HEK293 (cell line): ENCODE measurements around the gene PPP2R2B.

Experiments used
- IKZF3 ChIP-seq: fragments of 450-650 bp; IDR thresholded peaks from 2 replicates; pipeline ENCODE4 v1.5.0; 2018; ENCODE audit warnings: missing biosample characterization, mild to moderate bottlenecking, missing genetic modification characterization, moderate library complexity
- ZFP3 ChIP-seq: fragments of 450-650 bp; formaldehyde crosslinking; IDR thresholded peaks from 2 replicates; pipeline ENCODE4 v1.5.1; 2016; ENCODE audit warnings: low read depth, missing biosample characterization, missing genetic modification characterization
- ZSCAN30 ChIP-seq: fragments of 450-650 bp; IDR thresholded peaks from 2 replicates; pipeline ENCODE4 v1.5.1; 2018; ENCODE audit warnings: missing biosample characterization, mild to moderate bottlenecking, missing genetic modification characterization, moderate library complexity
- TF ChIP-seq, protein P1 (sequence below): sonication (generic); formaldehyde crosslinking; IDR thresholded peaks from 2 replicates; pipeline ENCODE4 v1.8.1; 2022; ENCODE audit warnings: mild to moderate bottlenecking, moderate library complexity, missing genetic modification reagents
- TF ChIP-seq, protein P2 (sequence below): fragments of 450-650 bp; formaldehyde crosslinking; IDR thresholded peaks from 2 replicates; pipeline ENCODE4 v1.5.1; 2016; ENCODE audit warnings: missing biosample characterization, missing genetic modification characterization

DNA sequence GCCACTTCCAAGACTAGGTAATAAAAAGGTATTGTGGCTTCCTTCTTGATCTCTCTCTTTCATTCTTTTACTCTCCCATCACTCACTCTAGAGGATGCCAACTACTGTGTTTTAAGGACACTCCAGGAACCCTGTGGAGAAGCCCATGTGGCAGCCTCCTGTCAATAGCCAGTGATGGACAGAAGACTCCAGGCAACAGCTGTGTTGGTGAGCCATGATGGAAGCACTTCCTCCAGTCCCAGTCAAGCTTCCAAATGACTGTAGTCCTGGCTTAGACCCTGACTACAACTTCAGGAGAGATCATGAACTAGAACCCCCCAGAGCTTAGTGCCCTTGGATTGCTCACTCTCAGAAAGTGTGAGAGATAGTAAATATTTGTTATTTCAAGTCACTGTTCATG, 123.9 kb downstream of the PPP2R2B start:
- TF ChIP-seq ZSCAN30 (tag by site-specific recombination) (no peak), ZFP3 (no peak), IKZF3 (tag by site-specific recombination) (no peak)
- TF ChIP-seq, protein P1, sequence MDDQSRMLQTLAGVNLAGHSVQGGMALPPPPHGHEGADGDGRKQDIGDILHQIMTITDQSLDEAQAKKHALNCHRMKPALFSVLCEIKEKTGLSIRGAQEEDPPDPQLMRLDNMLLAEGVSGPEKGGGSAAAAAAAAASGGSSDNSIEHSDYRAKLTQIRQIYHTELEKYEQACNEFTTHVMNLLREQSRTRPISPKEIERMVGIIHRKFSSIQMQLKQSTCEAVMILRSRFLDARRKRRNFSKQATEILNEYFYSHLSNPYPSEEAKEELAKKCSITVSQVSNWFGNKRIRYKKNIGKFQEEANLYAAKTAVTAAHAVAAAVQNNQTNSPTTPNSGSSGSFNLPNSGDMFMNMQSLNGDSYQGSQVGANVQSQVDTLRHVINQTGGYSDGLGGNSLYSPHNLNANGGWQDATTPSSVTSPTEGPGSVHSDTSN (CRISPR knock-in tag), result no peak
- TF ChIP-seq, protein P2, sequence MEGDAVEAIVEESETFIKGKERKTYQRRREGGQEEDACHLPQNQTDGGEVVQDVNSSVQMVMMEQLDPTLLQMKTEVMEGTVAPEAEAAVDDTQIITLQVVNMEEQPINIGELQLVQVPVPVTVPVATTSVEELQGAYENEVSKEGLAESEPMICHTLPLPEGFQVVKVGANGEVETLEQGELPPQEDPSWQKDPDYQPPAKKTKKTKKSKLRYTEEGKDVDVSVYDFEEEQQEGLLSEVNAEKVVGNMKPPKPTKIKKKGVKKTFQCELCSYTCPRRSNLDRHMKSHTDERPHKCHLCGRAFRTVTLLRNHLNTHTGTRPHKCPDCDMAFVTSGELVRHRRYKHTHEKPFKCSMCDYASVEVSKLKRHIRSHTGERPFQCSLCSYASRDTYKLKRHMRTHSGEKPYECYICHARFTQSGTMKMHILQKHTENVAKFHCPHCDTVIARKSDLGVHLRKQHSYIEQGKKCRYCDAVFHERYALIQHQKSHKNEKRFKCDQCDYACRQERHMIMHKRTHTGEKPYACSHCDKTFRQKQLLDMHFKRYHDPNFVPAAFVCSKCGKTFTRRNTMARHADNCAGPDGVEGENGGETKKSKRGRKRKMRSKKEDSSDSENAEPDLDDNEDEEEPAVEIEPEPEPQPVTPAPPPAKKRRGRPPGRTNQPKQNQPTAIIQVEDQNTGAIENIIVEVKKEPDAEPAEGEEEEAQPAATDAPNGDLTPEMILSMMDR, result no peak
